GM23248 (cell line): ENCODE data around the gene ZFAND4.

ENCODE experiments used
- EZH2 ChIP-seq: fragments of 200-600 bp; sonication (generic); IDR thresholded peaks from 2 replicates; pipeline ENCODE4 v1.6.1; 2018; ENCODE audit warnings: antibody characterized with exemption, mild to moderate bottlenecking; ENCODE audit not compliant: insufficient read depth, poor library complexity, severe bottlenecking
- EZH2phosphoT487 ChIP-seq: fragments of 200-600 bp; sonication (generic); IDR thresholded peaks from 2 replicates; pipeline ENCODE4 v1.6.1; 2018; ENCODE audit warnings: antibody characterized with exemption, moderate library complexity, mild to moderate bottlenecking, low read depth; ENCODE audit not compliant: insufficient read depth

DNA sequence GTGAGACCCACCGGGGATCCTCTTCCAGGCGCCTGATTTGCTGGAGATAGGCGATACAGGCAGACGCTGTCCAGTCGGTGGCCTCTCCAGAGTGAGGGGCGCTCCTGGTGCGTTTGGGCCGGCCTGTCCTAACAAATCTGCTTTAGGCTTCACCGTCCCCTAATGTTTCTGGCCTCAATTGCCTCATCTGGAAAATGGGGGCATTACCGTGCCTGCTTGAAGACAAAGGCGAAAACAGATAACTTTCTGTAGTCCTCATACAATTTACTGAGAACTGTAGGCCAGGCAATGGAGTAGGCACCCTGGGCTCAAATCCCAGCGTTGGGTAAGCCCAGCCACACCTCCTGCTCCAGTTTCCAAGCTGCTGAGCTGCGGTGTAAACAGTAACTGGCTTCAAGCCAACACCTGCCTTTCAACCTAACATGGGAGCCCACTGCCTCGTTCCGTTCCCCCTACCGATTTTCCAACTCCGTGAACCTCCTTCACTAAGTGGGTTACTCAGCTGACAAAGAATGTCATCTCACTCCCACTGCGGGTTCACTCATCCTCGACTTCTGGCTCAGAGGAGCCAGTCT is 589 bp upstream of the ZFAND4 start:
- TF ChIP-seq EZH2phosphoT487 (no peak), EZH2 (no peak)
